Measurements from ENCODE around the gene LHPP. TPM values are rescaled to one million over a fixed set of nuclear protein-coding genes. Genes with fewer than 3 reads are reported as not detected.

LHPP gene
- total RNA-seq, 1 donor from 2014 or later = 6.0 TPM

GRCh38 chr10:124636271-124636995, 174.8 kb downstream of the LHPP start:
- DNase-seq = no peak
- Mint-ChIP-seq H3K9me3 (ENCODE audit: unreplicated experiment) (peaks cover 7% of the 10 kb centered on the region), H3K4me1 (ENCODE audit: low read depth, unreplicated experiment) (peaks cover 23% of the 10 kb centered on the region), H3K36me3 (ENCODE audit: unreplicated experiment) (no peaks in the 10 kb centered on the region), H3K27ac (ENCODE audit: unreplicated experiment) (no peak overlapping the region), H3K27me3 (ENCODE audit: unreplicated experiment) (no peaks in the 10 kb centered on the region), H3K4me3 (ENCODE audit: unreplicated experiment) (no peak overlapping the region)
- TF ChIP-seq CTCF (IDR thresholded peaks at IDR 0.05; ENCODE audit: partially characterized antibody, unreplicated experiment) = no peak

- peaks cover 17% of the 10 kb centered on the region for H3K4me1 Mint-ChIP-seq (ENCODE audit: low read depth, unreplicated experiment)
- H3K27me3 Mint-ChIP-seq (ENCODE audit: unreplicated experiment) = no peaks in the 10 kb centered on the region
- no peak for DNase-seq
- H3K36me3 Mint-ChIP-seq (ENCODE audit: unreplicated experiment) = no peaks in the 10 kb centered on the region
- no peak overlapping the region for H3K27ac Mint-ChIP-seq (ENCODE audit: unreplicated experiment)
- H3K9me3 Mint-ChIP-seq (ENCODE audit: unreplicated experiment) = peaks cover 7% of the 10 kb centered on the region
- H3K4me3 Mint-ChIP-seq (ENCODE audit: unreplicated experiment) = no peak overlapping the region
- no peak for TF ChIP-seq CTCF (IDR thresholded peaks at IDR 0.05; ENCODE audit: partially characterized antibody, unreplicated experiment)
Measured at GRCh38 chr10:124637091-124637700, 175.6 kb downstream of the LHPP start.

GRCh38 chr10:124637746-124638145, 176.1 kb downstream of the LHPP start:
- Mint-ChIP-seq H3K27me3 (ENCODE audit: unreplicated experiment) (no peaks in the 10 kb centered on the region), H3K9me3 (ENCODE audit: unreplicated experiment) (peaks cover 9% of the 10 kb centered on the region), H3K4me1 (ENCODE audit: low read depth, unreplicated experiment) (peaks cover 16% of the 10 kb centered on the region), H3K36me3 (ENCODE audit: unreplicated experiment) (no peaks in the 10 kb centered on the region), H3K27ac (ENCODE audit: unreplicated experiment) (no peak overlapping the region), H3K4me3 (ENCODE audit: unreplicated experiment) (no peak overlapping the region)
- TF ChIP-seq CTCF (IDR thresholded peaks at IDR 0.05; ENCODE audit: partially characterized antibody, unreplicated experiment) = no peak
- DNase-seq = no peak

- no peaks in the 10 kb centered on the region for H3K36me3 Mint-ChIP-seq (ENCODE audit: unreplicated experiment)
- H3K27me3 Mint-ChIP-seq (ENCODE audit: unreplicated experiment) = no peaks in the 10 kb centered on the region
- H3K9me3 Mint-ChIP-seq (ENCODE audit: unreplicated experiment) = peaks cover 11% of the 10 kb centered on the region
Measured at GRCh38 chr10:124639206-124639605, 177.6 kb downstream of the LHPP start.

More at GRCh38 chr10:124639206-124639605, 177.6 kb downstream of the LHPP start:
- no peak for TF ChIP-seq CTCF (IDR thresholded peaks at IDR 0.05; ENCODE audit: partially characterized antibody, unreplicated experiment)
- peaks cover 23% of the 10 kb centered on the region for H3K4me1 Mint-ChIP-seq (ENCODE audit: low read depth, unreplicated experiment)
- H3K4me3 Mint-ChIP-seq (ENCODE audit: unreplicated experiment) = no peak overlapping the region
- no peak for DNase-seq
- H3K27ac Mint-ChIP-seq (ENCODE audit: unreplicated experiment) = no peak overlapping the region
